GM12864 (cell line): Measurements from ENCODE around the gene GRID1.

Source experiments
- DNase-seq: peaks from one replicate; pipeline ENCODE4 v3.0.0-alpha.2; 2011; ENCODE audit warnings: low read depth
- H3K4me3 ChIP-seq: 2 replicates; pipeline ENCODE4 v1.5.1; 2011; ENCODE audit warnings: mild to moderate bottlenecking, low read depth, low read length, control low read depth
- TF ChIP-seq, protein P1 (sequence below): IDR thresholded peaks from 2 replicates; pipeline ENCODE4 v1.5.1; 2011; ENCODE audit warnings: low read depth, mild to moderate bottlenecking, moderate library complexity, low read length, control low read depth, inconsistent platforms; ENCODE audit errors: missing control alignments

Gene GRID1

DNA sequence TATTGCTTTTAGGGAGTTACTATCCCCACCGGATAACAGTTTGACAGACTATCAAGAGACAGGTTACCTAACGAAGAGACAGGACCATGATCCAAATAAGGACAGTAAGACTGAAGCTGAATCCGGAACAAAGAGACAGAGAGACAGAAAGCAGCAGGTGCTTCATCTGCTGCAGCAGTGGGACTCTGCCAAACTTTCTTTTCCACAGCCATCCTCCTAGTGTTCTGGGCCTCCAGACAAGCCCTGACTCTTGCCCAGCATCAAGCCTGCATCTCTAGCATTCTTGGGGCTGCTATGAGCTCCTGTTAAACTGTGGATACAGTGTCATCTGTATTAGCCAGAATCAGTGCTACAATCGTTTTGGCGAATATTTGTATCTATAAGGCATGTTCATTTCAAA, 761.7 kb downstream of the GRID1 start:
- H3K4me3 ChIP-seq = no peak overlapping the region
- TF ChIP-seq, protein P1, sequence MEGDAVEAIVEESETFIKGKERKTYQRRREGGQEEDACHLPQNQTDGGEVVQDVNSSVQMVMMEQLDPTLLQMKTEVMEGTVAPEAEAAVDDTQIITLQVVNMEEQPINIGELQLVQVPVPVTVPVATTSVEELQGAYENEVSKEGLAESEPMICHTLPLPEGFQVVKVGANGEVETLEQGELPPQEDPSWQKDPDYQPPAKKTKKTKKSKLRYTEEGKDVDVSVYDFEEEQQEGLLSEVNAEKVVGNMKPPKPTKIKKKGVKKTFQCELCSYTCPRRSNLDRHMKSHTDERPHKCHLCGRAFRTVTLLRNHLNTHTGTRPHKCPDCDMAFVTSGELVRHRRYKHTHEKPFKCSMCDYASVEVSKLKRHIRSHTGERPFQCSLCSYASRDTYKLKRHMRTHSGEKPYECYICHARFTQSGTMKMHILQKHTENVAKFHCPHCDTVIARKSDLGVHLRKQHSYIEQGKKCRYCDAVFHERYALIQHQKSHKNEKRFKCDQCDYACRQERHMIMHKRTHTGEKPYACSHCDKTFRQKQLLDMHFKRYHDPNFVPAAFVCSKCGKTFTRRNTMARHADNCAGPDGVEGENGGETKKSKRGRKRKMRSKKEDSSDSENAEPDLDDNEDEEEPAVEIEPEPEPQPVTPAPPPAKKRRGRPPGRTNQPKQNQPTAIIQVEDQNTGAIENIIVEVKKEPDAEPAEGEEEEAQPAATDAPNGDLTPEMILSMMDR = no peak
- no peak for DNase-seq

DNA sequence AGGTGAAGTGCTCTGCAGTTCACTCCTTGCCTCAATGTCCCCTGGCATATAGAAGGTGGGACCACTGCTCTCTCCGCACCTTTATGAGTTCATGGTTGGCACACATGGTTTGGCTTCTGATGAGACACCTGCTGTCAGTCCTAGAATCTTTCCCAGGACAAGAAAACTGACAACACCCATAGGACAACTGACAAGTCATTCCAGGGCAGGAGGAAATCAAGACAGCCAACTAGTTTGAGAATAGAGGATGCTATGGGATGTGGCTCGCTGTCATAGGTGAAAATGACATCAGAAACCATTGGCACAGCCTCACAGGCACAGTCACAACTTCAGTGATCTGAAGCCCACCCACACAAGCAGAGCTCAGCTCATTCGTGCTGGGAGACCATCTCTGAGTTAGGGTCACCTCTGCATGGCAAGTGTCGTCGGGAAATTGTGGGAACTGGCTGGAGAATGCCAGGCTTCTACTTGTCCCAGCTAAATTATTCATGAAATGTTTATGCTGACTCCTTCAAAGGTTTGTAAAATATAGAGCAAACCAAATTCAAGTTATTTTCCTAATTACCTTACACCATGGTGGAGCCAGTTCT, 762.4 kb downstream of the GRID1 start:
- DNase-seq = no peak
- TF ChIP-seq, protein P1 = no peak
- no peak overlapping the region for H3K4me3 ChIP-seq

DNA sequence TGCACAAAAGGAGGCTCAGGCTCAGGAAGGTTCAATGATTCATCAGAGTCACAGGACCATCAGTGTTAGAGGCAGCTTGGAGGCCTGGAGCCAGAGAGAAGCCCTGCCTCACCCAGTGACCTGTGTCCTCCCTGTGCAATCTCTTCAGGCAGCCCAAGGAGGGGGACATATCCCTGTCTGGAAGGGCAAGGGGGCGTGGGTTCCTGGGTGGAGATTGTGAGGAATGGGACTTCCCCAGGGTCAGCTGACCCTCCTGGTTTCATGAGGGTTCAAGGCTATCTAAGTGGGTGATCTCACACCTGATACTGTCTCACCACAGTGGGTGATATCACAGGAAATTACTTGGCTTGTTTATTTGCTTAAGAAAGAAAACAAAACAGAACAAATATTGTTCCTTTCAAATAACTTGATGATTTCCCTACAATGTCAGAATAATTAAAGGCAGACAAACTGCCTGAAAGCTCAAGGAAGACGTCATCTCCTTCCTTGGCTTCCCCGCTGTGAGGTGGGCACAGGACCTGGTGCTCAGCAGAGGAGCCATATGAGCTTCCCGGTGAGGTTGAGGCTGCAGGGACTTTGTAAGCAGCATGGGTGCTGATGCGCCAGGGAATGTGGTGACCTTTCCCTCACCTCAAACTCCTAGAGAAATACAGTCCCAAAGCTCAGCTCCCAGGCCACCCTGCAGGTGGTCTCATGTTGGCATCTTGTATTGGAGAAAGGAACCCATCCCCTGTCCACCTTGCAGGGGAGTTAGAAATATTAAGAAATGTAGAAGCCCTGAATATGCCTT, 763.2 kb downstream of the GRID1 start:
- no peak for DNase-seq
- TF ChIP-seq, protein P1 = no peak
- H3K4me3 ChIP-seq = no peak overlapping the region

DNA sequence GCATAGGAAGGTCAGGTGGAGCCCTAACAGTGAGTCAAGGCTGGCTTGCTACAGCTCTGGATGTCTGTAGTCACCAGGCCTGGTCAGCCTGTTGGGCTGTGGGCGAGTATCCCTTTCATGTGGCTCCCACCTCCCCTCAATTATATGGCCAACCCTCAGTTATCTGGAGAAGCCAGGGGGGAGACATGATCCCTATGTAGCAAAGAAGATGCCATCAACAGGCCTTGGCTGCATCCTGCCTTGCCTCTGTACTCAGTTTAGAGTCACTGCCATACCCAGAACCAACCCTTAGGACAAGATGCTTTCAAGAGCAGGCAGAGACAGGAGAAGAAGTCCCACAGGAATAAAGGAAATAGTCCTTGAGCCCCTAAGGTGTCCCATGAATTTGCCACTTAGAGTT, 763.9 kb downstream of the GRID1 start:
- TF ChIP-seq, protein P1 = no peak
- no peak for DNase-seq
- no peak overlapping the region for H3K4me3 ChIP-seq

DNA sequence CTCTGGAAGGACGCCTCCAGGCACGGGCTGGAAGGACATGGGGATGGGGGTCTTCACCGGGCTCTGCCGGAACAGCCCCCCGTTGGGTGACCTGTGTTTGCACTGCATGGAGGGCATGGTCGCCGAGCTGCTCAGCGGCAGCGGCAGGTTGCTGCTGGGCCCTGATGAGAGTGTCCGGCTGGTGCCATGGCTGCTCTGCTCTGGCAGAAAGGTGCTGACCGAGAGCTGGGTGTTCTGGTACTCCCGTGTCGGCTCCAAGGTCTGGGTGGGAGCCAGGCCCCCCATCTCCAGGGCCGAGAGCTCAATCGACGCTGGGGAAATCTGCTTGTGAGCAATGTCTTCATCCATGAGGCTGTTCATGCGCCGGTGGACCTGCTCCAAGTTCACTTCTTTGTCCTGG, 764.3 kb downstream of the GRID1 start:
- no peak for DNase-seq
- no peak overlapping the region for H3K4me3 ChIP-seq
- TF ChIP-seq, protein P1 = no peak

DNA sequence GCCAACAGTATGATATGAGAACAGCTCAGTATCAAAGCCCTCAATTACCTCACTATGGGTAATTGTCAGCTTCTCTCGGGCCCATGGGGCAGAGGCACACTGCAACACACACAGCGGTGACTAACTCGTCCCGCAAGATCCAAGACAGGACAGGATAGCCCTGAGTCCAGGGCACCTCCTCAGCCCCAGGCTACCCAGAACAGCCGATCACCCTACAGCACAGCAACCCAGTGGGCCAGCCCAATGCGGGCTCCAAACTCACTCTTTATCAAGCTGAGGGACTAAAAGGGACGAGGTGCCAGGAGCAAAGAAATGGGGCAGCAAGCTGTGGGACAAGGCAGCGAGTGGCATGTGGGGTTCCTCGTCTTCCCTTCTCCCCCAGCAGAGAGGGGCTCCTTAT, 765.1 kb downstream of the GRID1 start:
- TF ChIP-seq, protein P1 = no peak

DNA sequence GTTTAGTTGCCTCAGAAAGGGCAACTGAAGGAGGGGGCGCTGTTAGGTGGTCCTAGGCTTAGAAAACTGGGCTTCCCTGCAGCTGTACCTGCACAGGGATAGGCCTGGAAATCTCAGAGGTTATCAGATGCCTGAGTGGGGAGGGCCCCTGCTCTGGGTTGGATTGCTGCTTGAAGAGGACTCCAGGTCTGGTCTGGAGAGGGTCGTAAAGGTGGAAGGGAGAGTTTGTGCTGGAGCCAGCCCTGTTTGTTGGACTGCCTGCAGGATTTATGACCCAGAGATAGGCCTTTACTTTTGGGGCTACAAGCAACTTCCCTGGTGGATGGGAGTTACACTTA, 765.9 kb downstream of the GRID1 start:
- no peak overlapping the region for H3K4me3 ChIP-seq
- TF ChIP-seq, protein P1 = no peak
- no peak for DNase-seq

More for the DNA sequence above, 765.1 kb downstream of the GRID1 start:
- DNase-seq = no peak
- no peak overlapping the region for H3K4me3 ChIP-seq
